Stimulated activated CD8-positive, alpha-beta memory T cell treated with anti-CD3 and anti-CD28 coated beads, Interleukin-2, amount 100 ng/mL, for 48 hours (primary cell): Measurements from ENCODE around the gene PSD.

Experiments used
- DNase-seq, 2 donors: peaks; one replicate each; pipeline ENCODE4 v3.0.0-alpha.2; 2020; ENCODE audit warnings: low read depth in 2 of 2

The PSD gene

GRCh38 chr10:102389894-102390293 lies 28.7 kb downstream of the PSD start:
- no peak for DNase-seq

GRCh38 chr10:102384606-102385429 lies 33.8 kb downstream of the PSD start:
- DNase-seq: no peak

- DNase-seq: no peak
Observed at GRCh38 chr10:102384053-102384452, 34.5 kb downstream of the PSD start.

GRCh38 chr10:102382871-102383270 lies 35.7 kb downstream of the PSD start:
- no peak for DNase-seq

- no peak for DNase-seq
Observed at GRCh38 chr10:102381983-102382382, 36.6 kb downstream of the PSD start.

- no peak for DNase-seq
Observed at GRCh38 chr10:102379383-102379782, 39.2 kb downstream of the PSD start.

GRCh38 chr10:102376901-102377300 lies 41.7 kb downstream of the PSD start:
- DNase-seq: no peak

GRCh38 chr10:102375867-102376266 lies 42.7 kb downstream of the PSD start:
- no peak for DNase-seq

- no peak for DNase-seq
Observed at GRCh38 chr10:102375250-102375649, 43.3 kb downstream of the PSD start.

- no peak for DNase-seq
Observed at GRCh38 chr10:102371295-102371694, 47.3 kb downstream of the PSD start.

- no peak for DNase-seq
Observed at GRCh38 chr10:102368077-102368476, 50.5 kb downstream of the PSD start.

GRCh38 chr10:102367441-102367840 lies 51.1 kb downstream of the PSD start:
- DNase-seq: no peak

GRCh38 chr10:102358712-102359382 lies 59.7 kb downstream of the PSD start:
- DNase-seq: no peak

- DNase-seq: no peak
Observed at GRCh38 chr10:102354451-102354850, 64.1 kb downstream of the PSD start.
